H9 (cell line): ENCODE measurements around the gene CXCR4. TPM values are rescaled to one million over a fixed set of nuclear protein-coding genes. Genes with fewer than 3 reads are reported as not detected.

Experiments used
- DNase-seq: peaks from one replicate; pipeline ENCODE4 v3.0.0-alpha.2; 2017
- H2AFZ ChIP-seq: one replicate; pipeline ENCODE4 v1.6.1; 2013; ENCODE audit warnings: mild to moderate bottlenecking, low read length, control low read depth, moderate library complexity
- H2AK5ac ChIP-seq: 2 replicates; pipeline ENCODE4 v1.6.1; 2013; ENCODE audit warnings: low read length, control low read depth, mixed read lengths; ENCODE audit not compliant: insufficient read length
- H2BK120ac ChIP-seq: one replicate; pipeline ENCODE4 v1.6.1; 2013; ENCODE audit warnings: low read depth, mild to moderate bottlenecking, low read length, control low read depth, inconsistent platforms; ENCODE audit not compliant: poor library complexity, severe bottlenecking
- H2BK12ac ChIP-seq: 2 replicates; pipeline ENCODE4 v1.6.1; 2013; ENCODE audit warnings: low read length, control low read depth, mixed read lengths, low read depth; ENCODE audit not compliant: insufficient read length
- H2BK15ac ChIP-seq: 2 replicates; pipeline ENCODE4 v1.6.1; 2013; ENCODE audit warnings: low read depth, low read length, control low read depth
- H2BK20ac ChIP-seq: one replicate; pipeline ENCODE4 v1.6.1; 2013; ENCODE audit warnings: low read depth, mild to moderate bottlenecking, low read length, control low read depth, inconsistent platforms; ENCODE audit not compliant: poor library complexity, severe bottlenecking
- H2BK5ac ChIP-seq: 2 replicates; pipeline ENCODE4 v1.6.1; 2013; ENCODE audit warnings: low read length, control low read depth, mixed read lengths; ENCODE audit not compliant: insufficient read length
- H3K14ac ChIP-seq: 2 replicates; pipeline ENCODE4 v1.6.1; 2013; ENCODE audit warnings: low read length, control low read depth; ENCODE audit not compliant: insufficient read depth
- H3K18ac ChIP-seq: 2 replicates; pipeline ENCODE4 v1.6.1; 2013; ENCODE audit warnings: low read depth, mild to moderate bottlenecking, mixed read lengths, low read length, control low read depth; ENCODE audit not compliant: insufficient read length
- H3K23ac ChIP-seq: 2 replicates; pipeline ENCODE4 v1.6.1; 2013; ENCODE audit warnings: low read length, control low read depth, mixed read lengths, low read depth; ENCODE audit not compliant: insufficient read length
- H3K23me2 ChIP-seq: 2 replicates; pipeline ENCODE4 v1.6.1; 2013; ENCODE audit warnings: low read depth, mild to moderate bottlenecking, mixed read lengths, low read length, control low read depth; ENCODE audit not compliant: insufficient read length, poor library complexity, severe bottlenecking
- H3K27ac ChIP-seq: 2 replicates; pipeline ENCODE4 v1.5.1; 2013; ENCODE audit warnings: low read length, control low read depth, mixed read lengths, low read depth; ENCODE audit not compliant: insufficient read length
- H3K27me3 ChIP-seq: 2 replicates; pipeline ENCODE4 v1.6.1; 2013; ENCODE audit warnings: low read length, control low read depth, inconsistent platforms; ENCODE audit not compliant: insufficient read depth
- H3K4ac ChIP-seq: 2 replicates; pipeline ENCODE4 v1.6.1; 2013; ENCODE audit warnings: low read depth, mild to moderate bottlenecking, control low read depth, inconsistent platforms, low read length, moderate library complexity
- H3K4me1 ChIP-seq: 2 replicates; pipeline ENCODE4 v1.6.1; 2013; ENCODE audit warnings: low read length, control low read depth, inconsistent platforms; ENCODE audit not compliant: insufficient read depth
- H3K4me2 ChIP-seq: 2 replicates; pipeline ENCODE4 v1.6.1; 2013; ENCODE audit warnings: low read length, control low read depth, mixed read lengths; ENCODE audit not compliant: insufficient read length, insufficient read depth
- H3K56ac ChIP-seq: 2 replicates; pipeline ENCODE4 v1.6.1; 2013; ENCODE audit warnings: low read depth, mild to moderate bottlenecking, mixed read lengths, low read length, control low read depth; ENCODE audit not compliant: insufficient read length
- H3K79me1 ChIP-seq: 2 replicates; pipeline ENCODE4 v1.6.1; 2013; ENCODE audit warnings: low read depth, mild to moderate bottlenecking, moderate library complexity, low read length, control low read depth, inconsistent platforms; ENCODE audit not compliant: insufficient read depth, poor library complexity, severe bottlenecking
- H3K79me2 ChIP-seq: 2 replicates; pipeline ENCODE4 v1.6.1; 2013; ENCODE audit warnings: low read length, control low read depth, inconsistent platforms; ENCODE audit not compliant: insufficient read depth
- H3K9ac ChIP-seq: 2 replicates; pipeline ENCODE4 v1.6.1; 2013; ENCODE audit warnings: low read length, control low read depth, mixed read lengths; ENCODE audit not compliant: insufficient read length; ENCODE audit errors: extremely low read depth
- H3K9me3 ChIP-seq: one replicate; pipeline ENCODE4 v1.6.1; 2013; ENCODE audit warnings: low read depth, low read length, inconsistent platforms; ENCODE audit not compliant: control insufficient read depth
- H3T11ph ChIP-seq: one replicate; pipeline ENCODE4 v1.6.1; 2013; ENCODE audit warnings: mild to moderate bottlenecking, low read length, control low read depth, inconsistent platforms
- H4K20me1 ChIP-seq: one replicate; pipeline ENCODE4 v1.6.1; 2013; ENCODE audit not compliant: control insufficient read depth, insufficient read length, insufficient read depth
- H4K5ac ChIP-seq: 2 replicates; pipeline ENCODE4 v1.6.1; 2013; ENCODE audit warnings: low read depth, mild to moderate bottlenecking, mixed read lengths, low read length, control low read depth; ENCODE audit not compliant: insufficient read length
- H4K8ac ChIP-seq: replicated peaks from 2 replicates; pipeline ENCODE4 v1.6.1; 2013; ENCODE audit warnings: low read length, control low read depth, mixed read lengths, low read depth; ENCODE audit not compliant: insufficient read length
- H4K91ac ChIP-seq: 2 replicates; pipeline ENCODE4 v1.6.1; 2013; ENCODE audit warnings: low read depth, mild to moderate bottlenecking, moderate library complexity, mixed read lengths, low read length, control low read depth; ENCODE audit not compliant: insufficient read length
- H3K27ac Mint-ChIP-seq, 3 experiments: 2 replicates in 2 of 3; 3 replicates in 1 of 3; pipeline ENCODE4 v1.8.0; 2020 to 2021; ENCODE audit warnings: mixed read lengths in 3 of 3, mild to moderate bottlenecking in 1 of 3, moderate library complexity in 1 of 3
- H3K27me3 Mint-ChIP-seq: 2 replicates; pipeline ENCODE4 v1.8.0; 2021; ENCODE audit warnings: low read depth, mild to moderate bottlenecking, moderate library complexity, mixed read lengths
- H3K36me3 Mint-ChIP-seq, 3 experiments: 2 replicates in 2 of 3; 3 replicates in 1 of 3; pipeline ENCODE4 v1.8.0; 2020 to 2021; ENCODE audit warnings: low read depth in 3 of 3, mixed read lengths in 3 of 3; ENCODE audit not compliant: insufficient read depth in 1 of 3
- H3K4me1 Mint-ChIP-seq, 2 experiments: 2 replicates each; pipeline ENCODE4 v1.8.0; 2020; ENCODE audit warnings: mixed read lengths in 2 of 2
- H3K4me3 Mint-ChIP-seq, 2 experiments: 2 replicates in 1 of 2; 3 replicates in 1 of 2; pipeline ENCODE4 v1.8.0; 2020 to 2021; ENCODE audit warnings: mild to moderate bottlenecking in 2 of 2, mixed read lengths in 2 of 2, moderate library complexity in 1 of 2
- H3K9me3 Mint-ChIP-seq, 2 experiments: 2 replicates in 1 of 2; 3 replicates in 1 of 2; pipeline ENCODE4 v1.8.0; 2020; ENCODE audit warnings: mild to moderate bottlenecking in 2 of 2, mixed read lengths in 2 of 2, moderate library complexity in 1 of 2
- CTCF ChIP-seq: fragments of 200-600 bp; sonication (generic); conservative IDR thresholded peaks from 3 replicates; pipeline ENCODE4 v1.8.0; 2021; ENCODE audit warnings: antibody characterized with exemption, mild to moderate bottlenecking
- WGBS: extraction: QIAGEN DNeasy Blood & Tissue Kit; methylation state at CpG from one replicate; pipeline ENCODE4 v1.1.7; 2013; ENCODE audit warnings: missing lambda C conversion rate, low lambda C conversion rate, mixed read lengths; ENCODE audit not compliant: insufficient read length; ENCODE audit errors: extremely low coverage; 5-methylcytosine and 5-hydroxymethylcytosine counted together
- total RNA-seq: library from RNA; stranded (reverse); gene quantifications from 2 replicates; pipeline ENCODE4 v1.2.1, GENCODE V29; 2021

Gene CXCR4
- total RNA-seq, 1 experiment from 2014 or later: 1.0 TPM

GRCh38 chr2:136067897-136068580, 49.9 kb downstream of the CXCR4 start:
- Histone ChIP-seq H2AFZ (no peak overlapping the region), H3K9ac (no peak overlapping the region), H3K18ac (no peak overlapping the region), H4K5ac (no peak overlapping the region), H3K4me2 (no peak overlapping the region), H3K9me3 (no peaks in the 10 kb centered on the region), H3K79me1 (no peaks in the 10 kb centered on the region), H3K23me2 (no peaks in the 10 kb centered on the region), H3K14ac (no peak overlapping the region), H3K4me1 (no peaks in the 10 kb centered on the region), H2AK5ac (no peak overlapping the region), H3K23ac (no peak overlapping the region), H2BK20ac (no peak overlapping the region), H2BK12ac (no peak overlapping the region), H3T11ph (no peak overlapping the region), H2BK5ac (no peak overlapping the region), H2BK15ac (no peak overlapping the region), H3K79me2 (no peaks in the 10 kb centered on the region), H4K20me1 (no peaks in the 10 kb centered on the region), H3K56ac (no peak overlapping the region), H4K8ac (no peak overlapping the region), H3K27me3 (no peaks in the 10 kb centered on the region), H2BK120ac (no peak overlapping the region), H3K4ac (no peak overlapping the region), H4K91ac (no peak overlapping the region), H3K27ac (no peak overlapping the region)
- no peak overlapping the region; a peak in 1 of 7 replicates for H3K27ac Mint-ChIP-seq
- no peak overlapping the region for H3K4me3 Mint-ChIP-seq
- no CpG with 5 or more reads among the region's 11 CpGs for WGBS
- peaks cover 12 to 13% of the 10 kb centered on the region in 2 experiments for H3K4me1 Mint-ChIP-seq
- peaks cover 2% of the 10 kb centered on the region; the same call in 1 of the 2 replicates for H3K27me3 Mint-ChIP-seq
- H3K36me3 Mint-ChIP-seq: peaks cover 4 to 14% (median 5%) of the 10 kb centered on the region in 3 experiments; a peak in 6 of 7 replicates
- peaks cover 17 to 19% of the 10 kb centered on the region in 2 experiments for H3K9me3 Mint-ChIP-seq
- no peak for DNase-seq
- TF ChIP-seq CTCF: no peak
